GM20431 (cell line): Measurements from ENCODE around the gene TTC13.

Source experiments
- in situ Hi-C: fragments of 300-500 bp; cut with MseI, MboI; formaldehyde crosslinking; loops from one replicate; pipeline ENCODE4 v1.15.0; 2020; ENCODE audit warnings: low sequenced_read_pairs; ENCODE audit not compliant: unreplicated experiment

The TTC13 gene

GRCh38 chr1:230883967-230884366 is 94.7 kb downstream of the TTC13 start:
- in situ Hi-C loops, result no loop called here

GRCh38 chr1:230879778-230880177 is 98.9 kb downstream of the TTC13 start:
- in situ Hi-C loops, result no loop called here

GRCh38 chr1:230878591-230878990 is 100.1 kb downstream of the TTC13 start:
- in situ Hi-C loops, result no loop called here

- in situ Hi-C loops, result no loop called here
Measured at GRCh38 chr1:230877924-230878590, 100.6 kb downstream of the TTC13 start.

- in situ Hi-C loops, result no loop called here
Measured at GRCh38 chr1:230877146-230877923, 101.3 kb downstream of the TTC13 start.

- in situ Hi-C loops, result no loop called here
Measured at GRCh38 chr1:230876660-230877059, 102.0 kb downstream of the TTC13 start.

GRCh38 chr1:230875370-230875769 is 103.3 kb downstream of the TTC13 start:
- in situ Hi-C loops, result no loop called here

- in situ Hi-C loops, result no loop called here
Measured at GRCh38 chr1:230870916-230871315, 107.7 kb downstream of the TTC13 start.

GRCh38 chr1:230869500-230869899 is 109.2 kb downstream of the TTC13 start:
- in situ Hi-C loops, result no loop called here

GRCh38 chr1:230868736-230869385 is 109.8 kb downstream of the TTC13 start:
- in situ Hi-C loops, result no loop called here

- in situ Hi-C loops, result no loop called here
Measured at GRCh38 chr1:230867903-230868735, 110.5 kb downstream of the TTC13 start, which contains the start of gene C1orf198. Gene C1orf198 (minus strand): TSS chr1:230868521. CDS start chr1:230868512, 9 bp downstream.

GRCh38 chr1:230867101-230867902 is 111.4 kb downstream of the TTC13 start:
- in situ Hi-C loops, result no loop called here

- in situ Hi-C loops, result no loop called here
Measured at GRCh38 chr1:230866171-230867070, 112.2 kb downstream of the TTC13 start.

GRCh38 chr1:230865062-230865817 is 113.4 kb downstream of the TTC13 start:
- in situ Hi-C loops, result no loop called here

- in situ Hi-C loops, result no loop called here
Measured at GRCh38 chr1:230864441-230864840, 114.2 kb downstream of the TTC13 start.

GRCh38 chr1:230863449-230863848 is 115.2 kb downstream of the TTC13 start:
- in situ Hi-C loops, result no loop called here

- in situ Hi-C loops, result no loop called here
Measured at GRCh38 chr1:230861970-230862595, 116.6 kb downstream of the TTC13 start.
